Fibroblast of lung (primary cell): ENCODE data around the gene CATSPERZ. TPM values are rescaled to one million over a fixed set of nuclear protein-coding genes. Genes with fewer than 3 reads are reported as not detected.

Experiments used
- DNase-seq, 2 donors: peaks; one replicate each; pipeline versions ENCODE4 v3.0.0 to v3.0.0-alpha.2; 2010; ENCODE audit warnings: low read depth in 2 of 2
- H2AFZ ChIP-seq: 2 replicates; pipeline ENCODE4 v1.5.1; 2012; ENCODE audit warnings: low read length, control low read depth, inconsistent platforms
- H3K27ac ChIP-seq: 2 replicates; pipeline ENCODE4 v1.5.1; 2011; ENCODE audit warnings: low read length, control low read depth; ENCODE audit not compliant: insufficient read depth
- H3K27me3 ChIP-seq: 2 replicates; pipeline ENCODE4 v1.5.1; 2011; ENCODE audit warnings: mild to moderate bottlenecking, low read length; ENCODE audit not compliant: control insufficient read depth, insufficient read depth
- H3K36me3 ChIP-seq: 2 replicates; pipeline ENCODE4 v1.5.1; 2011; ENCODE audit warnings: low read length; ENCODE audit not compliant: control insufficient read depth, insufficient read depth
- H3K4me1 ChIP-seq: 2 replicates; pipeline ENCODE4 v1.5.1; 2011; ENCODE audit warnings: low read length; ENCODE audit not compliant: control insufficient read depth, insufficient read depth; ENCODE audit errors: extremely low read depth
- H3K4me2 ChIP-seq: 2 replicates; pipeline ENCODE4 v1.5.1; 2011; ENCODE audit warnings: low read length, control low read depth; ENCODE audit not compliant: insufficient read depth; ENCODE audit errors: extremely low read depth
- H3K4me3 ChIP-seq, 4 experiments: fragments of 200-600 bp in 1 of 4; sonication (generic) in 1 of 4; replicated peaks in 1 of 4; 2 replicates each; pipeline ENCODE4 v1.5.1; 2011 to 2016; ENCODE audit warnings: low read length in 4 of 4, low read depth in 3 of 4, mild to moderate bottlenecking in 3 of 4, control low read depth in 2 of 4, inconsistent platforms in 1 of 4, mixed read lengths in 1 of 4; ENCODE audit not compliant: insufficient read depth in 1 of 4; ENCODE audit errors: control extremely low read depth in 1 of 4
- H3K79me2 ChIP-seq: 2 replicates; pipeline ENCODE4 v1.5.1; 2012; ENCODE audit warnings: mild to moderate bottlenecking, low read length, inconsistent platforms; ENCODE audit not compliant: control insufficient read depth, insufficient read depth
- H3K9ac ChIP-seq: 2 replicates; pipeline ENCODE4 v1.5.1; 2011; ENCODE audit warnings: mild to moderate bottlenecking, low read length, control low read depth; ENCODE audit not compliant: insufficient read depth
- H3K9me3 ChIP-seq: 2 replicates; pipeline ENCODE4 v1.5.1; 2012; ENCODE audit warnings: low read depth, low read length; ENCODE audit not compliant: control insufficient read depth, insufficient read depth
- H4K20me1 ChIP-seq: 2 replicates; pipeline ENCODE4 v1.5.1; 2011; ENCODE audit warnings: low read length; ENCODE audit not compliant: control insufficient read depth, insufficient read depth; ENCODE audit errors: extremely low read depth
- CTCF ChIP-seq, 2 donors: IDR thresholded peaks in 1 of 2; conservative IDR thresholded peaks in 1 of 2; 1 replicate in 1 of 2; 2 replicates in 1 of 2; pipeline ENCODE4 v1.5.1; 2011 to 2012; ENCODE audit warnings: low read length in 2 of 2, control low read depth in 1 of 2, inconsistent platforms in 1 of 2, low read depth in 1 of 2, mild to moderate bottlenecking in 1 of 2
- EZH2 ChIP-seq: IDR thresholded peaks from 2 replicates; pipeline ENCODE4 v1.5.1; 2012; ENCODE audit warnings: low read length, control low read depth, mild to moderate bottlenecking; ENCODE audit errors: missing control alignments
- polyA plus RNA-seq, 2 donors: library from polyadenylated mRNA; depleted of rRNA in 1 of 2; stranded (reverse) in 1 of 2; unstranded in 1 of 2; fragments of >200 nt; gene quantifications; 2 replicates each; pipeline ENCODE4 v1.2.1, GENCODE V29; 2011 to 2012; ENCODE audit warnings: missing spikeins in 1 of 2
- total RNA-seq: library from RNA; depleted of rRNA; stranded (reverse); fragments of >200 nt; gene quantifications from 2 replicates; pipeline ENCODE4 v1.2.1, GENCODE V29; 2014

CATSPERZ gene
- total and polyA plus RNA-seq, 2 donors (not counting 1 experiment from before 2014, with no cell fraction given) = 0.33 TPM; not detected in 1

DNA sequence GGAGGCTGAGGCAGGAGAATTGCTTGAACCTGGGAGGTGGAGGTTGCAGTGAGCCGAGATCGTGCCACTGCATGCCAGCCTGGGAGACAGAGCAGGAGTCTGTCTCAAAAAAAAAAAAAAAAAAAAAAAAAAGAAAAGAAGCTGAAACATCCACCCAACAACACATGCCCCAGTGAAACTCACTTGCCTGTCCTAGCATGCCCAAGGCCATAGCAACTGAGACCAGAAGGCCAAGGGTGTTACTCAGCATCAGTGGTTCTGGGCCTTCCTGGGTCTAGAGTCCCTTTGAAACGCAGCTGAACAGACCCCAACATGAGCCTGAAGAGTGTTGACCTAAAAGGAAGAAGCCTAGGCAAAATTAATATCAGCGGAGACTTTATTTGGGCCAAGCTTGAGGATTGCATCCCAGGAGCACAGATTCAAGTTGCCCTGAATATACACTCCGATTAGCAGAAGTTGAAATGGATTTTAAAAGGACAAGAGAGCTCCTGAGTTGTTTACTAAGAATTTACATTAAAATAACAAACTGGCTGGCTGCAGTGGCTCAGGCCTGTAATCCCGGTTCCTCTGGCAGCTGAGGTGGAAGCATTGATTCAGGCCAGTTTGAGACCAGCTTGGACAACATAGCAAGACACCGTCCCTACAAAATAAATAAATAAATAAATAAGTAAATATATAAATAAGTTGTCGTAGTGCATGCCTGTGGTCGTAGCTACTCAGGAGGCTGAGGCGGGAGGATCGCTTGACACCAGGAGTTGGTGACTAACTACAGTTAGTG lies 24.7 kb downstream of the CATSPERZ start:
- TF ChIP-seq CTCF (conservative IDR thresholded peaks at IDR 0.05 in 1 of 2, IDR thresholded peaks at IDR 0.05 in 1 of 2; ENCODE audit: low read depth in 1 of 2, low read length in 2 of 2) (no peak), EZH2 (no peak)
- no peak overlapping the region for H3K27ac ChIP-seq
- H2AFZ ChIP-seq = no peak overlapping the region
- no peaks in the 10 kb centered on the region for H4K20me1 ChIP-seq
- H3K4me1 ChIP-seq = no peaks in the 10 kb centered on the region
- H3K79me2 ChIP-seq = no peaks in the 10 kb centered on the region
- H3K36me3 ChIP-seq = peaks cover 5% of the 10 kb centered on the region
- H3K9me3 ChIP-seq = no peaks in the 10 kb centered on the region
- H3K4me2 ChIP-seq = no peak overlapping the region
- no peak overlapping the region for H3K9ac ChIP-seq
- DNase-seq = no peak
- H3K27me3 ChIP-seq = no peaks in the 10 kb centered on the region
- H3K4me3 ChIP-seq = no peak overlapping the region

DNA sequence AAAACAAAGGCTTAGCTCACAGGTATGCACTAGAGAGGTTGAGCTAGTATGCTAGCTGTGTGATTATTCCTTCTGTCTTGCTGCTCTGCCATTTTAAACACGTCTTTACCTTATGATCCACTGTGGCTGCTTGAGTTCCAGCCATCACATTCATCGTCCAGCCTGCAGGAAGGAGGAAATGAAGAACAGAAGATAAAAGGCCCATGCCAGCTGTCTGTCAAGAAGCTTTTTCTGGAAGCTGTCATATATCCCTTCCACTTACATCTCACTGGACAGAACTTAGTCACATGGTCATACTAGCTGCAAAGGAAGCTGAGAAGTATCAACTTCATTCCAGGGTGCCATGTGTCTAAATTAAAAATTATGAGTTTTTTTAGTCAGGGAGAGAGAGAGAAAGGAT lies 27.2 kb downstream of the CATSPERZ start:
- no peak for TF ChIP-seq EZH2
- TF ChIP-seq CTCF (conservative IDR thresholded peaks at IDR 0.05 in 1 of 2, IDR thresholded peaks at IDR 0.05 in 1 of 2; ENCODE audit: low read depth in 1 of 2, low read length in 2 of 2) = no peak
- Histone ChIP-seq H3K4me1 (peaks cover 8% of the 10 kb centered on the region), H3K79me2 (no peaks in the 10 kb centered on the region), H3K9me3 (no peaks in the 10 kb centered on the region), H3K4me3 (no peak overlapping the region), H3K27ac (no peak overlapping the region), H3K9ac (no peak overlapping the region), H3K4me2 (no peak overlapping the region), H4K20me1 (no peaks in the 10 kb centered on the region), H3K27me3 (no peaks in the 10 kb centered on the region), H3K36me3 (peaks cover 1% of the 10 kb centered on the region), H2AFZ (no peak overlapping the region)
- DNase-seq = no peak

- no peak for DNase-seq
- TF ChIP-seq EZH2 (no peak), CTCF (conservative IDR thresholded peaks at IDR 0.05 in 1 of 2, IDR thresholded peaks at IDR 0.05 in 1 of 2; ENCODE audit: low read depth in 1 of 2, low read length in 2 of 2) (no peak)
These were observed 27.8 kb downstream of the CATSPERZ start for GRCh38 chr11:64327993-64328392.

More at GRCh38 chr11:64327993-64328392, 27.8 kb downstream of the CATSPERZ start:
- Histone ChIP-seq H3K4me3 (no peak overlapping the region), H3K9ac (no peak overlapping the region), H3K79me2 (no peaks in the 10 kb centered on the region), H4K20me1 (no peaks in the 10 kb centered on the region), H3K27ac (no peak overlapping the region), H2AFZ (no peak overlapping the region), H3K4me1 (peaks cover 8% of the 10 kb centered on the region), H3K4me2 (no peak overlapping the region), H3K9me3 (no peaks in the 10 kb centered on the region), H3K36me3 (no peaks in the 10 kb centered on the region), H3K27me3 (no peaks in the 10 kb centered on the region)
